Loucy (cell line): Measurements from ENCODE around the gene SDE2.
"Not testable (repeated sequence)": the region's sequence is repeated elsewhere in the genome, so short reads cannot be mapped to it uniquely, and the experiment has no call there.

ENCODE experiments used
- EZH2phosphoT487 ChIP-seq: fragments of 200-600 bp; IDR thresholded peaks from 2 replicates; pipeline ENCODE4 v1.6.1; 2018; ENCODE audit warnings: antibody characterized with exemption, mild to moderate bottlenecking, moderate library complexity, borderline replicate concordance
- TF ChIP-seq, protein P1 (sequence below): fragments of 200-600 bp; sonication (generic); conservative IDR thresholded peaks from 2 replicates; pipeline ENCODE4 v1.5.1; 2014; ENCODE audit warnings: mild to moderate bottlenecking, antibody characterized with exemption, low read length

DNA sequence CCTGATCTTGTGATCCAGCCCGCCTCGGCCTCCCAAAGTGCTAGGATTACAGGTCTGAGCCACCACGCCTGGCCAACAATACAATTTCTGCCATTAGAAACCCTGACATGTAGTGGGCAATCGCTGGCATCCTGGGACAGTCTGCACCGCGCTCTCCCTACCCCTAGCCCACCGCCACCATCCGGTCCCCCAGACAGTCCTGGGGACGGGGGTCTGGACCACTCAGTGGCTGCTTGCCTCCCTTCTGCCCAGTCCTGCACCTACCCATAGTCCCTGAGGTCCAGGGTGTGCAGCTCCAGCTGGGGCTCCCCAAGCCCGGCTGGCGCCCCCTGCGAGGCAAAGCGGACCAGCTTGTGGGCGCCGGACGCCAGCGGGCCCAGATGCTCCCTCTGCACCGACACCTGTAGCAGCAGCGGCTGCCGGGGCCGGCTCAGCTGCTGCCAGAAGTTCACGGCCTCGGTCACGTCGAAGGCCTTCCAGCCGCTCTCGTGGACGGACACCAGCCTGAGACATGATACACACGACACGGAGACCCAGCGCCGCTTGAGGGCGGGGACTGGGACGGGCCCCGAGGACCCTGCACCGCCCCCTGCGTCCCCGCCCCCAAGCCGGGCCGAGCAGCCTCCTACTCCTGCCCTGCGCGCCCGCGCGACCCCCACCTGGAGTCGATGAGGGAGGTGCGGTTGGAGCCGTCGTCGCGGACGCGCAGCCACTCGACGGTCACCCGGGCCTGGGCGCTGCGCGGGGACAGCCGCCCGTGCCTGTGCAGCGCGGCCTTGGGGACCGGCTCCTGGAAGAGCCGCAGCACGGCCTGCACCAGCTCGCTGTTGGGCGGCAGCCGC is 59.8 kb downstream of the SDE2 start:
- TF ChIP-seq EZH2phosphoT487: not testable (repeated sequence)
- TF ChIP-seq, protein P1, sequence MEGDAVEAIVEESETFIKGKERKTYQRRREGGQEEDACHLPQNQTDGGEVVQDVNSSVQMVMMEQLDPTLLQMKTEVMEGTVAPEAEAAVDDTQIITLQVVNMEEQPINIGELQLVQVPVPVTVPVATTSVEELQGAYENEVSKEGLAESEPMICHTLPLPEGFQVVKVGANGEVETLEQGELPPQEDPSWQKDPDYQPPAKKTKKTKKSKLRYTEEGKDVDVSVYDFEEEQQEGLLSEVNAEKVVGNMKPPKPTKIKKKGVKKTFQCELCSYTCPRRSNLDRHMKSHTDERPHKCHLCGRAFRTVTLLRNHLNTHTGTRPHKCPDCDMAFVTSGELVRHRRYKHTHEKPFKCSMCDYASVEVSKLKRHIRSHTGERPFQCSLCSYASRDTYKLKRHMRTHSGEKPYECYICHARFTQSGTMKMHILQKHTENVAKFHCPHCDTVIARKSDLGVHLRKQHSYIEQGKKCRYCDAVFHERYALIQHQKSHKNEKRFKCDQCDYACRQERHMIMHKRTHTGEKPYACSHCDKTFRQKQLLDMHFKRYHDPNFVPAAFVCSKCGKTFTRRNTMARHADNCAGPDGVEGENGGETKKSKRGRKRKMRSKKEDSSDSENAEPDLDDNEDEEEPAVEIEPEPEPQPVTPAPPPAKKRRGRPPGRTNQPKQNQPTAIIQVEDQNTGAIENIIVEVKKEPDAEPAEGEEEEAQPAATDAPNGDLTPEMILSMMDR: not testable (repeated sequence)
